SK-N-SH (cell line): ENCODE results near the gene RUFY3. TPM values are rescaled to one million over a fixed set of nuclear protein-coding genes. Genes with fewer than 3 reads are reported as not detected.
"Not testable (repeated sequence)": the region's sequence is repeated elsewhere in the genome, so short reads cannot be mapped to it uniquely, and the experiment has no call there.

ENCODE experiments used
- CTCF ChIA-PET: fragments of 300-600, 350-600 bp; formaldehyde crosslinking; extraction: SDS; loops from one replicate; lab custom pipeline; 2021; lab: Yijun Ruan, JAX
- POLR2A ChIA-PET: fragments of 350-600 bp; sonication (Branson Sonifier 250); formaldehyde crosslinking; extraction: SDS; loops from one replicate; lab custom pipeline; 2020; ENCODE audit warnings: antibody characterized with exemption, inconsistent platforms; lab: Yijun Ruan, JAX
- DNase-seq: peaks from one replicate; pipeline ENCODE4 v3.0.0; 2012
- H2AFZ ChIP-seq: fragments of 200-600 bp; sonication (generic); 2 replicates; pipeline ENCODE4 v1.8.1; 2016; ENCODE audit warnings: antibody characterized with exemption, mild to moderate bottlenecking, low read depth
- H3F3A ChIP-seq: fragments of 200-600 bp; sonication (generic); replicated peaks from 2 replicates; pipeline ENCODE3; 2016; ENCODE audit warnings: antibody characterized with exemption, mild to moderate bottlenecking; ENCODE audit not compliant: insufficient read depth
- H3K27ac ChIP-seq, 2 experiments: fragments of 200-500 bp in 1 of 2; fragments of 200-600 bp in 1 of 2; sonication (Bioruptor generic) in 1 of 2; sonication (generic), shearing (Covaris generic) in 1 of 2; 2 replicates each; pipeline versions ENCODE4 v1.5.1 to v1.6.1; 2014 to 2016; ENCODE audit warnings: low read depth in 2 of 2, inconsistent platforms in 1 of 2, low read length in 1 of 2, mild to moderate bottlenecking in 1 of 2, mixed read lengths in 1 of 2
- H3K27me3 ChIP-seq: fragments of 200-600 bp; sonication (generic), shearing (Covaris generic); 2 replicates; pipeline ENCODE4 v1.6.1; 2016; ENCODE audit warnings: mixed run types; ENCODE audit not compliant: insufficient read depth
- H3K36me3 ChIP-seq, 2 experiments: fragments of 200-500 bp in 1 of 2; fragments of 200-600 bp in 1 of 2; sonication (Bioruptor generic) in 1 of 2; sonication (generic) in 1 of 2; replicated peaks in 1 of 2; 2 replicates each; pipeline versions ENCODE3 to v1.5.1; 2014 to 2016; ENCODE audit warnings: low read length in 1 of 2, mild to moderate bottlenecking in 1 of 2; ENCODE audit not compliant: insufficient read depth in 2 of 2, control insufficient read depth in 1 of 2
- H3K4me1 ChIP-seq, 2 experiments: fragments of 200-500 bp in 1 of 2; fragments of 200-600 bp in 1 of 2; sonication (Bioruptor generic) in 1 of 2; sonication (generic), shearing (Covaris generic) in 1 of 2; 2 replicates each; pipeline versions ENCODE4 v1.5.1 to v1.6.1; 2014 to 2016; ENCODE audit warnings: low read depth in 1 of 2, low read length in 1 of 2, mixed run types in 1 of 2; ENCODE audit not compliant: insufficient read depth in 2 of 2, control insufficient read depth in 1 of 2
- H3K4me2 ChIP-seq: fragments of 200-600 bp; sonication (generic), shearing (Covaris generic); 2 replicates; pipeline ENCODE4 v1.6.1; 2017; ENCODE audit warnings: mixed run types
- H3K4me3 ChIP-seq, 2 experiments: fragments of 200-500 bp in 1 of 2; fragments of 200-600 bp in 1 of 2; sonication (Bioruptor generic) in 1 of 2; sonication (generic), shearing (Covaris generic) in 1 of 2; 2 replicates each; pipeline versions ENCODE4 v1.5.1 to v1.8.1; 2014 to 2016; ENCODE audit warnings: low read depth in 2 of 2, inconsistent platforms in 1 of 2, low read length in 1 of 2, mild to moderate bottlenecking in 1 of 2, mixed read lengths in 1 of 2, moderate library complexity in 1 of 2
- H3K79me2 ChIP-seq: fragments of 200-600 bp; sonication (generic); 2 replicates; pipeline ENCODE4 v1.8.1; 2017; ENCODE audit warnings: mild to moderate bottlenecking; ENCODE audit not compliant: insufficient read depth
- H3K9ac ChIP-seq: fragments of 200-600 bp; sonication (generic); 2 replicates; pipeline ENCODE4 v1.6.1; 2017; ENCODE audit warnings: mixed run types
- H3K9me2 ChIP-seq: fragments of 200-600 bp; sonication (generic); 2 replicates; pipeline ENCODE4 v1.6.1; 2017; ENCODE audit warnings: mixed run types
- H3K9me3 ChIP-seq: fragments of 200-600 bp; sonication (generic); 2 replicates; pipeline ENCODE4 v1.6.1; 2017; ENCODE audit warnings: mixed run types, mild to moderate bottlenecking, moderate library complexity
- H4K20me1 ChIP-seq: fragments of 200-600 bp; sonication (generic); 2 replicates; pipeline ENCODE4 v1.6.1; 2017; ENCODE audit warnings: mild to moderate bottlenecking, mixed run types; ENCODE audit not compliant: insufficient read depth
- EZH2phosphoT487 ChIP-seq: fragments of 200-600 bp; sonication (generic); IDR thresholded peaks from 2 replicates; pipeline ENCODE4 v1.6.1; 2017; ENCODE audit warnings: low read depth, mixed run types, mild to moderate bottlenecking, antibody characterized with exemption, moderate library complexity, borderline replicate concordance
- FOSL2 ChIP-seq: IDR thresholded peaks from 2 replicates; pipeline ENCODE4 v1.4.0; 2012; ENCODE audit warnings: low read depth, mild to moderate bottlenecking, moderate library complexity, borderline replicate concordance
- FOXJ3 ChIP-seq: sonication (generic); formaldehyde crosslinking; IDR thresholded peaks from 2 replicates; pipeline ENCODE4 v1.5.1; 2020; ENCODE audit warnings: mild to moderate bottlenecking, missing genetic modification reagents
- FOXM1 ChIP-seq: IDR thresholded peaks from 2 replicates; pipeline ENCODE4 v1.4.0; 2012; ENCODE audit warnings: low read depth, mild to moderate bottlenecking
- GABPA ChIP-seq: IDR thresholded peaks from 2 replicates; pipeline ENCODE4 v1.4.0; 2012; ENCODE audit warnings: low read depth, mild to moderate bottlenecking
- MEF2A ChIP-seq: IDR thresholded peaks from 2 replicates; pipeline ENCODE4 v1.4.0; 2012; ENCODE audit warnings: low read depth, borderline replicate concordance
- MXI1 ChIP-seq: IDR thresholded peaks from 2 replicates; pipeline ENCODE4 v1.6.1; 2012; ENCODE audit warnings: mild to moderate bottlenecking, low read depth, low read length, improper control_type of control experiment
- NRF1 ChIP-seq: IDR thresholded peaks from 2 replicates; pipeline ENCODE4 v1.6.1; 2012; ENCODE audit warnings: low read depth, mild to moderate bottlenecking, low read length
- PBX3 ChIP-seq: IDR thresholded peaks from 2 replicates; pipeline ENCODE4; 2012
- POLR2AphosphoS5 ChIP-seq: IDR thresholded peaks from 2 replicates; pipeline ENCODE4 v1.6.1; 2012; ENCODE audit warnings: low read depth, low read length
- RAD21 ChIP-seq: IDR thresholded peaks from 2 replicates; pipeline ENCODE4 v1.6.1; 2012; ENCODE audit warnings: mild to moderate bottlenecking, low read length
- RCOR1 ChIP-seq: fragments of 150-350 bp; IDR thresholded peaks from 2 replicates; pipeline ENCODE4 v1.6.1; 2017; ENCODE audit warnings: antibody characterized with exemption, low read length
- RXRA ChIP-seq: IDR thresholded peaks from 2 replicates; pipeline ENCODE4 v1.4.0; 2012; ENCODE audit warnings: low read depth, mild to moderate bottlenecking, borderline replicate concordance
- SIN3A ChIP-seq: IDR thresholded peaks from 2 replicates; pipeline ENCODE4 v1.6.1; 2012; ENCODE audit warnings: low read depth, mild to moderate bottlenecking, low read length, moderate library complexity, borderline replicate concordance
- SMC3 ChIP-seq: IDR thresholded peaks from 2 replicates; pipeline ENCODE4 v1.6.1; 2012; ENCODE audit warnings: low read depth, low read length, improper control_type of control experiment
- TAF1 ChIP-seq: IDR thresholded peaks from 2 replicates; pipeline ENCODE4 v1.6.1; 2012; ENCODE audit warnings: low read depth, mild to moderate bottlenecking, low read length, moderate library complexity, borderline replicate concordance
- TCF12 ChIP-seq: IDR thresholded peaks from 2 replicates; pipeline ENCODE4 v1.4.0; 2012
- USF1 ChIP-seq: IDR thresholded peaks from 2 replicates; pipeline ENCODE4 v1.4.0; 2012; ENCODE audit warnings: low read depth, borderline replicate concordance
- USF2 ChIP-seq: fragments of 150-350 bp; IDR thresholded peaks from 2 replicates; pipeline ENCODE4 v1.6.1; 2017; ENCODE audit warnings: antibody characterized with exemption, low read length, low read depth, borderline replicate concordance
- YY1 ChIP-seq: IDR thresholded peaks from 2 replicates; pipeline ENCODE4 v1.4.0; 2012; ENCODE audit warnings: low read depth, mild to moderate bottlenecking
- WGBS: methylation state at CpG from one replicate; pipeline ENCODE4 v1.1.6; 2017; ENCODE audit warnings: low lambda C conversion rate; 5-methylcytosine and 5-hydroxymethylcytosine counted together
- polyA plus RNA-seq, 3 experiments: library from polyadenylated mRNA; depleted of rRNA; stranded (reverse); fragments of >200 nt; gene quantifications; 2 replicates each; pipeline ENCODE4 v1.2.3, GENCODE V29; 2012

Gene RUFY3
- polyA plus RNA-seq, 1 of the 3 experiments (the other 2 are of a cell fraction), result 22.8 TPM

- peak overlapping the region; percentile 56; the same call in 1 of the 2 replicates for H2AFZ ChIP-seq
- no peak for DNase-seq
- POLR2A ChIA-PET, result no interaction called here
- TF ChIP-seq USF1, result no peak
- no peak for TF ChIP-seq NRF1
- no peak for TF ChIP-seq FOXM1
- no peak for TF ChIP-seq RAD21
- TF ChIP-seq, all 33 proteins: peak for 0
- CTCF ChIA-PET, result interaction anchor here (1.0 to 1.1 kb wide), 2 partner anchors 11 to 12 kb away, joined by 3 read pairs; no protein-coding TSS in a partner anchor
- H3F3A ChIP-seq, result peaks cover 33% of the 10 kb centered on the region
- no peaks in the 10 kb centered on the region for H3K9me2 ChIP-seq
- no peaks in the 10 kb centered on the region for H3K36me3 ChIP-seq
- no peak overlapping the region for H3K4me2 ChIP-seq
- WGBS, result 86% methylated on average over 1 of the region's 1 CpG
- no peaks in the 10 kb centered on the region for H3K27me3 ChIP-seq
- peaks cover 4 to 6% of the 10 kb centered on the region in 2 experiments; a peak in 3 of 4 replicates for H3K4me1 ChIP-seq
- H3K9me3 ChIP-seq, result no peaks in the 10 kb centered on the region
- H3K9ac ChIP-seq, result no peak overlapping the region
- no peak overlapping the region for H3K4me3 ChIP-seq
- no peaks in the 10 kb centered on the region for H4K20me1 ChIP-seq
- peaks cover 8% of the 10 kb centered on the region; the same call in 1 of the 2 replicates for H3K79me2 ChIP-seq
- H3K27ac ChIP-seq, result no peak overlapping the region
Measured at GRCh38 chr4:70701271-70701670, 20.5 kb upstream of the RUFY3 start.

- CTCF ChIA-PET, result interaction anchor here (0.6 to 4.8 kb wide), 2 partner anchors 11 to 660 kb away, joined by 4 to 48 read pairs; partner anchors contain the start of gene UTP3
- H4K20me1 ChIP-seq, H2AFZ ChIP-seq, H3K27me3 ChIP-seq, DNase-seq, H3K27ac ChIP-seq, H3K36me3 ChIP-seq, H3K9ac ChIP-seq, H3K9me2 ChIP-seq, H3K9me3 ChIP-seq, H3K4me2 ChIP-seq, H3K4me3 ChIP-seq: not testable (repeated sequence)
- H3K4me1 ChIP-seq, result peaks cover 4 to 11% of the 10 kb centered on the region in 2 experiments; a peak in 3 of 4 replicates
- H3F3A ChIP-seq, result peaks cover 36% of the 10 kb centered on the region
- H3K79me2 ChIP-seq, result peaks cover 21% of the 10 kb centered on the region
- 88% methylated on average over 2 of the region's 2 CpGs for WGBS
- POLR2A ChIA-PET, result interaction anchor here (2.6 kb wide), 1 partner anchor 14 kb away, joined by 11 read pairs; the partner anchor contains the start of gene UTP3
Measured at GRCh38 chr4:70702592-70702991, 19.2 kb upstream of the RUFY3 start.

- no peaks in the 10 kb centered on the region for H3K9me2 ChIP-seq
- DNase-seq, result no peak
- H4K20me1 ChIP-seq, result no peaks in the 10 kb centered on the region
- no peaks in the 10 kb centered on the region for H3K36me3 ChIP-seq
- peak overlapping the region; percentile 98 for H2AFZ ChIP-seq
- no peaks in the 10 kb centered on the region for H3K27me3 ChIP-seq
- CTCF ChIA-PET, result interaction anchor here (1.1 to 4.8 kb wide), 9 partner anchors 9 to 134 kb away, joined by 3 to 48 read pairs (median 5); partner anchors contain the start of gene UTP3
- peaks cover 4 to 11% of the 10 kb centered on the region in 2 experiments; a peak in 3 of 4 replicates for H3K4me1 ChIP-seq
- H3K4me3 ChIP-seq, result peak overlapping the region; percentile 79 to 80
- peak overlapping the region; percentile 80; the same call in 1 of the 2 replicates for H3K9ac ChIP-seq
- peaks cover 36% of the 10 kb centered on the region for H3F3A ChIP-seq
- no peaks in the 10 kb centered on the region for H3K9me3 ChIP-seq
- H3K27ac ChIP-seq, result peak overlapping the region; percentile 87 to 93
- WGBS, result 16% methylated on average over 11 of the region's 11 CpGs
- peaks cover 32% of the 10 kb centered on the region for H3K79me2 ChIP-seq
- POLR2A ChIA-PET, result interaction anchor here (0.7 to 3.0 kb wide), 5 partner anchors 11 to 289 kb away, joined by 3 to 20 read pairs (median 7); partner anchors contain the start of genes DCK, RUFY3 and UTP3
- H3K4me2 ChIP-seq, result peak overlapping the region; percentile 71
- TF ChIP-seq PBX3 (no peak), YY1 (no peak), RXRA (no peak), TCF12 (no peak), RCOR1 (no peak), SIN3A (no peak), TAF1 (no peak), MEF2A (no peak), EZH2phosphoT487 (no peak), FOXM1 (no peak), SMC3 (no peak), FOSL2 (no peak; the same call in 1 of the 2 replicates), FOXJ3 (no peak), POLR2AphosphoS5 (no peak), GABPA (no peak), MXI1 (no peak), RAD21 (no peak), USF2 (no peak)
Measured at GRCh38 chr4:70703619-70704214, 18.0 kb upstream of the RUFY3 start.
